GM12864 (cell line): ENCODE data around the gene NKX2-8.
"Not testable (repeated sequence)": the region's sequence is repeated elsewhere in the genome, so short reads cannot be mapped to it uniquely, and the experiment has no call there.

Experiments
- DNase-seq: peaks from one replicate; pipeline ENCODE4 v3.0.0-alpha.2; 2011; ENCODE audit warnings: low read depth
- H3K4me3 ChIP-seq: 2 replicates; pipeline ENCODE4 v1.5.1; 2011; ENCODE audit warnings: mild to moderate bottlenecking, low read depth, low read length, control low read depth
- TF ChIP-seq, protein P1 (sequence below): IDR thresholded peaks from 2 replicates; pipeline ENCODE4 v1.5.1; 2011; ENCODE audit warnings: low read depth, mild to moderate bottlenecking, moderate library complexity, low read length, control low read depth, inconsistent platforms; ENCODE audit errors: missing control alignments

The NKX2-8 gene

GRCh38 chr14:36553656-36554260, 28.7 kb downstream of the NKX2-8 start:
- DNase-seq: peak; percentile 7
- TF ChIP-seq, protein P1, sequence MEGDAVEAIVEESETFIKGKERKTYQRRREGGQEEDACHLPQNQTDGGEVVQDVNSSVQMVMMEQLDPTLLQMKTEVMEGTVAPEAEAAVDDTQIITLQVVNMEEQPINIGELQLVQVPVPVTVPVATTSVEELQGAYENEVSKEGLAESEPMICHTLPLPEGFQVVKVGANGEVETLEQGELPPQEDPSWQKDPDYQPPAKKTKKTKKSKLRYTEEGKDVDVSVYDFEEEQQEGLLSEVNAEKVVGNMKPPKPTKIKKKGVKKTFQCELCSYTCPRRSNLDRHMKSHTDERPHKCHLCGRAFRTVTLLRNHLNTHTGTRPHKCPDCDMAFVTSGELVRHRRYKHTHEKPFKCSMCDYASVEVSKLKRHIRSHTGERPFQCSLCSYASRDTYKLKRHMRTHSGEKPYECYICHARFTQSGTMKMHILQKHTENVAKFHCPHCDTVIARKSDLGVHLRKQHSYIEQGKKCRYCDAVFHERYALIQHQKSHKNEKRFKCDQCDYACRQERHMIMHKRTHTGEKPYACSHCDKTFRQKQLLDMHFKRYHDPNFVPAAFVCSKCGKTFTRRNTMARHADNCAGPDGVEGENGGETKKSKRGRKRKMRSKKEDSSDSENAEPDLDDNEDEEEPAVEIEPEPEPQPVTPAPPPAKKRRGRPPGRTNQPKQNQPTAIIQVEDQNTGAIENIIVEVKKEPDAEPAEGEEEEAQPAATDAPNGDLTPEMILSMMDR: peak; percentile 71
- no peak overlapping the region for H3K4me3 ChIP-seq

DNA sequence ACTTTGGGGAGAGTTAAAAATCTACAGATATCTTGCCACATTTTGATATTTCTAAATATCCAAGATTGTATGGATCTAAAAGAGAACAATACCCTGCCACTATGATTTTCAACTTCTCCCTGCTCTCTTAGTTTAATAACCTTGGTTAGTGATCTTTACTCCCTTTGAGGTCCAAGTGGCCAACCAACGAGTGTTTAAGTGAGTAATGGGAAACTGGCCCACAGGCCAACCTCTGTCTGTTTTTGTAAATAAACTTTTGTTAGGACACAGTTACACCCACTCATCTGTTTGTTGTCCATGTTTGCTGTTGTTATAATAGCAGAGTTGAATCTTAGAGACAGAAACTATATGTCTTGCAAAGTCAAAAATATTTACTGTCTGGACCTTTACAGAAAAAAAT, 31.5 kb downstream of the NKX2-8 start:
- no peak overlapping the region for H3K4me3 ChIP-seq
- TF ChIP-seq, protein P1: no peak
- DNase-seq: no peak

GRCh38 chr14:36544280-36544679, 38.1 kb downstream of the NKX2-8 start:
- not testable (repeated sequence) for DNase-seq

DNA sequence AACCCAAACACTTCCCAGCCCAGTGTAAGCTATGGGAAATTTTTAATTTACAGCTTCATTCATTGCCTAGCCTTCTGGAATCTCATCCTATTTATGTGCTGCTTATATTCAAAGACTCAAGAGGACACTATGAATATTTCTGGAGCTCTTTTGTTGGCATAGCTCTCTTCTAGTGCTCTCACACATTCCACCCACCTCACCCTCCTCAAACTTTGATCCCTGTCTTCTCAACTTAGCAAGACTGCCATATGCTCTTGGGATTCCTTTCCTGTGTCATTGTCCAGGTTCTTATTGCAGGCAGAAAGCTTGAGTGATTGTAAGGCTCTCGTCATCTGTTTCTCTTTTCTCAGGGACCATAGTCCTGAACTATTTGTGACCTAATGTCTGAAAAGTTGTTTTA, 44.4 kb downstream of the NKX2-8 start:
- no peak overlapping the region for H3K4me3 ChIP-seq
- no peak for DNase-seq
- TF ChIP-seq, protein P1: no peak

More at GRCh38 chr14:36544280-36544679, 38.1 kb downstream of the NKX2-8 start:
- H3K4me3 ChIP-seq: not testable (repeated sequence)
